AG09319 (cell line): ENCODE results near the gene OR2K2.
"Not testable (repeated sequence)": the region's sequence is repeated elsewhere in the genome, so short reads cannot be mapped to it uniquely, and the experiment has no call there.

Experiments used
- DNase-seq: peaks from one replicate; pipeline ENCODE4 v3.0.0-alpha.2; 2010; ENCODE audit warnings: low read depth; ENCODE audit errors: extremely low read depth
- CTCF ChIP-seq: IDR thresholded peaks from 2 replicates; pipeline ENCODE4 v1.5.1; 2011; ENCODE audit warnings: low read depth, mild to moderate bottlenecking, inconsistent platforms, low read length, moderate library complexity

Gene OR2K2

GRCh38 chr9:111297066-111297824 lies 32.8 kb downstream of the OR2K2 start:
- no peak for DNase-seq
- no peak for TF ChIP-seq CTCF

GRCh38 chr9:111294691-111295451 lies 35.2 kb downstream of the OR2K2 start:
- TF ChIP-seq CTCF, result no peak
- no peak for DNase-seq

- no peak for DNase-seq
- TF ChIP-seq CTCF, result no peak
These were observed 42.9 kb downstream of the OR2K2 start for GRCh38 chr9:111287127-111287526.

GRCh38 chr9:111284703-111285102 lies 45.3 kb downstream of the OR2K2 start:
- DNase-seq, result no peak
- no peak for TF ChIP-seq CTCF

GRCh38 chr9:111282845-111283244 lies 47.2 kb downstream of the OR2K2 start:
- no peak for DNase-seq
- TF ChIP-seq CTCF, result no peak

- not testable (repeated sequence) for DNase-seq
These were observed 49.2 kb downstream of the OR2K2 start for GRCh38 chr9:111280795-111281194.
